ENCODE results near the gene SH2B2.
A peak's percentile ranks its signal among the peaks of the same experiment; 100 is the strongest.
"Not testable (repeated sequence)": the region's sequence is repeated elsewhere in the genome, so short reads cannot be mapped to it uniquely, and the experiment has no call there.

SH2B2 gene

GRCh38 chr7:102306916-102307677 is 20.4 kb downstream of the SH2B2 start:
- DNase-seq, result peak; percentile 72

- no peak for DNase-seq
Measured at GRCh38 chr7:102310414-102310815, 23.7 kb downstream of the SH2B2 start.

GRCh38 chr7:102312317-102312716 is 25.6 kb downstream of the SH2B2 start:
- DNase-seq, result no peak

GRCh38 chr7:102313997-102314780 is 27.5 kb downstream of the SH2B2 start:
- DNase-seq, result no peak

- DNase-seq, result no peak
Measured at GRCh38 chr7:102317231-102318059, 30.8 kb downstream of the SH2B2 start.

- no peak for DNase-seq
Measured at GRCh38 chr7:102318482-102318971, 31.9 kb downstream of the SH2B2 start.

- no peak for DNase-seq
Measured at GRCh38 chr7:102319671-102320070, 33.0 kb downstream of the SH2B2 start.

- no peak for DNase-seq
Measured at GRCh38 chr7:102320181-102320580, 33.5 kb downstream of the SH2B2 start.

GRCh38 chr7:102320601-102321350 is 34.1 kb downstream of the SH2B2 start:
- DNase-seq, result no peak

GRCh38 chr7:102321351-102322201 is 34.9 kb downstream of the SH2B2 start:
- DNase-seq, result no peak

- no peak for DNase-seq
Measured at GRCh38 chr7:102322202-102322715, 35.6 kb downstream of the SH2B2 start.

- DNase-seq, result no peak
Measured at GRCh38 chr7:102323914-102324195, 37.2 kb downstream of the SH2B2 start.

- not testable (repeated sequence) for DNase-seq
Measured at GRCh38 chr7:102325106-102325505, 38.4 kb downstream of the SH2B2 start.

- no peak for DNase-seq
Measured at GRCh38 chr7:102326157-102326889, 39.7 kb downstream of the SH2B2 start.

- not testable (repeated sequence) for DNase-seq
Measured at GRCh38 chr7:102327183-102327582, 40.5 kb downstream of the SH2B2 start.

GRCh38 chr7:102328863-102329262 is 42.2 kb downstream of the SH2B2 start:
- DNase-seq, result not testable (repeated sequence)

- DNase-seq, result not testable (repeated sequence)
Measured at GRCh38 chr7:102329366-102329765, 42.7 kb downstream of the SH2B2 start.

GRCh38 chr7:102330666-102331460 is 44.2 kb downstream of the SH2B2 start:
- not testable (repeated sequence) for DNase-seq

GRCh38 chr7:102335574-102335973 is 48.9 kb downstream of the SH2B2 start:
- DNase-seq, result not testable (repeated sequence)

- DNase-seq, result not testable (repeated sequence)
Measured at GRCh38 chr7:102337002-102337401, 50.3 kb downstream of the SH2B2 start.
